ENCODE results near the gene STPG3.

DNA sequence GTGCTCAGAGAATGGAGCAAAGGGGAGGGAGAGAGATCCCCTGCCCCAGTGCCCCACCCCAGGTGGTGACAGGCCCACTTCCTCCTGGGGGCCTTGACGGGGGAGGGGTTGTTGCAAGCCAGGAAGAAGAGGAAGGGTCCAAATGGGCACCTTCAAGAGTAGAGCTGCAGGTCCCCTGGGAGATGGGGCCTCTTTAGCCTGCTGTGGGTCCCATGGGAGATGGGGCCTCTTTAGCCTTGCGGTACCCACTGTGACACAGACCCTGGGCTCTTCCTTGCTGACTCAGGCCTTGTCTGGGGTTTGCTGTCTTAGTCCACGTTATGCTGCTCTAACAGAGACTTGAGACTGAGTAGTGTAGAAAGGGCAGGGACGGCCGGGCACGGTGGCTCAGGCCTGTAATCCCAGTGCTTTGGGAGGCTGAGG lies 16.9 kb downstream of the STPG3 start:
- TF ChIP-seq POLR2A (IDR thresholded peaks at IDR 0.05) (no peak), CTCF (IDR thresholded peaks at IDR 0.05) (no peak)

Data from adrenal gland (tissue), 5 donors.